HL-60 (cell line): Measurements from ENCODE around the gene RNF166.

Source experiments
- DNase-seq, 2 experiments: peaks; one replicate each; pipeline ENCODE4 v3.0.0-alpha.2; 2010 to 2020; ENCODE audit warnings: low read depth in 1 of 2, low spot score in 1 of 2
- H3K27ac ChIP-seq: fragments of 250-450 bp; sonication (Bioruptor Pico); replicated peaks from 2 replicates; pipeline ENCODE4 v1.5.1; 2020; ENCODE audit warnings: mild to moderate bottlenecking, moderate library complexity
- H3K27me3 ChIP-seq: fragments of 250-450 bp; sonication (Bioruptor Pico); 2 replicates; pipeline ENCODE4 v1.5.1; 2021; ENCODE audit warnings: mild to moderate bottlenecking, moderate library complexity; ENCODE audit not compliant: insufficient read depth, poor library complexity, severe bottlenecking
- H3K4me3 ChIP-seq: replicated peaks from 2 replicates; pipeline ENCODE4 v1.5.1; 2011; ENCODE audit warnings: mild to moderate bottlenecking, control low read depth, low read length; ENCODE audit not compliant: insufficient read depth
- GABPA ChIP-seq: IDR thresholded peaks from 2 replicates; pipeline ENCODE4 v1.6.1; 2012; ENCODE audit warnings: low read depth
- POLR2AphosphoS5 ChIP-seq: IDR thresholded peaks from 2 replicates; pipeline ENCODE4 v1.6.1; 2012; ENCODE audit warnings: low read depth
- SPI1 ChIP-seq: IDR thresholded peaks from 2 replicates; pipeline ENCODE4 v1.6.1; 2012; ENCODE audit warnings: low read depth, mild to moderate bottlenecking, borderline replicate concordance
- TF ChIP-seq, protein P1 (sequence below): IDR thresholded peaks from one replicate; pipeline ENCODE4 v1.5.1; 2011; ENCODE audit warnings: low read length, control low read depth, inconsistent platforms; ENCODE audit not compliant: insufficient read depth
- TF ChIP-seq, protein P2 (sequence below): IDR thresholded peaks from 2 replicates; pipeline ENCODE4 v1.6.1; 2012; ENCODE audit warnings: low read depth; ENCODE audit not compliant: insufficient replicate concordance

Gene RNF166

DNA sequence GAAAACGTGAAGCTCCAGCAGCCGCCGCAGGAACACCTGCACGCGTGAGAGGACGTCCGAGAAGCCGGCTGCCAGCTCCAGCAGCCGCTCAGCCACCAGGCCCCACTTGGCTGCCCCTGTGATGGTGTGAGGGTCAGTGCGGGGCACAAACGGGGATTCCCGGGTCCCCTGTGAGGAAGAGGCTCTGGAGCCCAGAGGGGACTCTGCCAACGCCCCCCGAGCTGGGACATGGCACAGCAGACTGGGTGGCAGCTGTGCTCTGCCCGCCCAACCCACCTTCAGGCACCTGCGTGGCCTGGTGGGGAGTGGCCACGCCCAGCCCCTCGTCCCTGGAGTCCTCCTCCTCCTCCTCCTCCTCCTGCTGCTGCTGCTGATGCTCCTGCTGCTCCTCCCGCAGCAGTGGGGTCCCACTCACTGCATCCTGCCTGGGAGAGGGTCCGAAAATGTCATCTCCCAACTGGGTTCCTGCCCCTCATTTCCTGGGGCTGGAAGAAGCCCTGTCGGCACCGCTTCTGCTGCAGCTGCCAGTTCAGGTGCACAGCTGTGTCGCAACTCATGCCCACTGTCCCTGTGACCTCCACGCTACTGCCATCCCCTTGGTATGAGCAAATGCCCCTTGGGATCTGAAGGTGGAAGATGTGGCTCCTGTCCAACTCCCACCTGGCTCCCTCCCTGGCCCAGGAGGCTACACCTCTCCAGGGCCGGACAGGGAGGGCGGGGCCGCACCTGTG is 27.6 kb upstream of the RNF166 start:
- DNase-seq, result no peak
- no peak overlapping the region for H3K4me3 ChIP-seq
- no peaks in the 10 kb centered on the region for H3K27me3 ChIP-seq
- H3K27ac ChIP-seq, result no peak overlapping the region
- TF ChIP-seq, protein P1, sequence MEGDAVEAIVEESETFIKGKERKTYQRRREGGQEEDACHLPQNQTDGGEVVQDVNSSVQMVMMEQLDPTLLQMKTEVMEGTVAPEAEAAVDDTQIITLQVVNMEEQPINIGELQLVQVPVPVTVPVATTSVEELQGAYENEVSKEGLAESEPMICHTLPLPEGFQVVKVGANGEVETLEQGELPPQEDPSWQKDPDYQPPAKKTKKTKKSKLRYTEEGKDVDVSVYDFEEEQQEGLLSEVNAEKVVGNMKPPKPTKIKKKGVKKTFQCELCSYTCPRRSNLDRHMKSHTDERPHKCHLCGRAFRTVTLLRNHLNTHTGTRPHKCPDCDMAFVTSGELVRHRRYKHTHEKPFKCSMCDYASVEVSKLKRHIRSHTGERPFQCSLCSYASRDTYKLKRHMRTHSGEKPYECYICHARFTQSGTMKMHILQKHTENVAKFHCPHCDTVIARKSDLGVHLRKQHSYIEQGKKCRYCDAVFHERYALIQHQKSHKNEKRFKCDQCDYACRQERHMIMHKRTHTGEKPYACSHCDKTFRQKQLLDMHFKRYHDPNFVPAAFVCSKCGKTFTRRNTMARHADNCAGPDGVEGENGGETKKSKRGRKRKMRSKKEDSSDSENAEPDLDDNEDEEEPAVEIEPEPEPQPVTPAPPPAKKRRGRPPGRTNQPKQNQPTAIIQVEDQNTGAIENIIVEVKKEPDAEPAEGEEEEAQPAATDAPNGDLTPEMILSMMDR, result no peak
- TF ChIP-seq POLR2AphosphoS5 (no peak), GABPA (no peak), SPI1 (no peak)
- TF ChIP-seq, protein P2, sequence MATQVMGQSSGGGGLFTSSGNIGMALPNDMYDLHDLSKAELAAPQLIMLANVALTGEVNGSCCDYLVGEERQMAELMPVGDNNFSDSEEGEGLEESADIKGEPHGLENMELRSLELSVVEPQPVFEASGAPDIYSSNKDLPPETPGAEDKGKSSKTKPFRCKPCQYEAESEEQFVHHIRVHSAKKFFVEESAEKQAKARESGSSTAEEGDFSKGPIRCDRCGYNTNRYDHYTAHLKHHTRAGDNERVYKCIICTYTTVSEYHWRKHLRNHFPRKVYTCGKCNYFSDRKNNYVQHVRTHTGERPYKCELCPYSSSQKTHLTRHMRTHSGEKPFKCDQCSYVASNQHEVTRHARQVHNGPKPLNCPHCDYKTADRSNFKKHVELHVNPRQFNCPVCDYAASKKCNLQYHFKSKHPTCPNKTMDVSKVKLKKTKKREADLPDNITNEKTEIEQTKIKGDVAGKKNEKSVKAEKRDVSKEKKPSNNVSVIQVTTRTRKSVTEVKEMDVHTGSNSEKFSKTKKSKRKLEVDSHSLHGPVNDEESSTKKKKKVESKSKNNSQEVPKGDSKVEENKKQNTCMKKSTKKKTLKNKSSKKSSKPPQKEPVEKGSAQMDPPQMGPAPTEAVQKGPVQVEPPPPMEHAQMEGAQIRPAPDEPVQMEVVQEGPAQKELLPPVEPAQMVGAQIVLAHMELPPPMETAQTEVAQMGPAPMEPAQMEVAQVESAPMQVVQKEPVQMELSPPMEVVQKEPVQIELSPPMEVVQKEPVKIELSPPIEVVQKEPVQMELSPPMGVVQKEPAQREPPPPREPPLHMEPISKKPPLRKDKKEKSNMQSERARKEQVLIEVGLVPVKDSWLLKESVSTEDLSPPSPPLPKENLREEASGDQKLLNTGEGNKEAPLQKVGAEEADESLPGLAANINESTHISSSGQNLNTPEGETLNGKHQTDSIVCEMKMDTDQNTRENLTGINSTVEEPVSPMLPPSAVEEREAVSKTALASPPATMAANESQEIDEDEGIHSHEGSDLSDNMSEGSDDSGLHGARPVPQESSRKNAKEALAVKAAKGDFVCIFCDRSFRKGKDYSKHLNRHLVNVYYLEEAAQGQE, result no peak

DNA sequence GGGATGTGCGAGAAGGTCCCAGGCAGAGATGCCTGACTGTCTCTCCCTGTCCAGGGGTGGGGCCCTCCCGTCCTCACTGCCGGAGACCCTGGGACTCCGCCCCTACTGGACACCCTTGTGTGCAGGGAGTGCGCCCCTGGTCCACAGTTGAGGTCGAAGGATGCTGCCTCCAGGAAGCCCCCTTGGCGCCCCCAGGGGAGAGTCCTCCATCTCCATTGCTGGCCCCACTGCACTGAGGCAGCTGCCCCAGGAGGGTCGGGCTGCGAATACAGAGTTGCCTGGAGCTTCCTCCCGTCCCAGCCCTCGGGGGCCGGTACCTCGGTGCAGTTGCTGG is 26.7 kb upstream of the RNF166 start:
- H3K4me3 ChIP-seq, result no peak overlapping the region
- H3K27ac ChIP-seq, result no peak overlapping the region
- H3K27me3 ChIP-seq, result no peaks in the 10 kb centered on the region
- TF ChIP-seq GABPA (no peak), SPI1 (no peak), POLR2AphosphoS5 (no peak)
- TF ChIP-seq, protein P2, result no peak
- TF ChIP-seq, protein P1, result no peak
- DNase-seq, result no peak

DNA sequence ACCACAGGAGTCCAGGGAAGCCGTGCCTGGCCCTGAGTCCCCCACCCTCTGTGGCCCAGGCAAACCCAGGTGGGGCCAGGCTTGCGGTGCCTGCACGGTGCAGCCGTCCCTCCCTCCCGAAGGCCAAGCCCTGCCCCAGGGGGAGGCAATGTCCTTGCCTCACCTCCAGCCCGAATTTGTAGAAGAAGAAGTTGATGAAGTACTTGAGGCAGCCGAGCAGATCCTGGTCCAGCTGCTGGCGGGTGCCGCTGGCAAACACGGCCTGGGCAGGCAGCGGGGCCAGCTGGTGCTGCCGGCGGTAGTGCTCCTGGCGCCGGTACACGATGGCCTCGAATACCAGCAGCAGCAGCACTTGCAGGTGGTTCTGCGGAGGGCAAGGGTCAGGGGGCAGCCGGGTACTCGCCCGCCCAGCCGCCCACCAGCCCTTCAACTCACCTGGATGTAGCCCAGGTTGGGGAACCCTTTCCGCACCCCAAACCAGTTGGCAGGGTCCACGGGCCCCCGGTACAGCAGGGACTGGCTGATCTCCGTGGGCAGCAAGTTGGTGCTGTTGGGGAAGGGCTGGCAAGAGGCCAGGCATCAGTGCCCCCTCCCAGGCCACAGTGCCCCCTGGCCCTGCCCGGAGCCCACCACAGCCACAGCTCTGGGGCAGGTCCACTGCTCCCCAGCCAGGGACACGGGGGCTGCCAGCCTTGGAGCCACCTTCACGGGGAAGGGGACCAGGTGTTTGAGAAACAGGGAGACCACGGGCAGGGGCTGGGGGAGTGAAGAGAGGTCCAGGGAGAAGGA is 26.2 kb upstream of the RNF166 start:
- TF ChIP-seq, protein P2, result no peak
- no peak for TF ChIP-seq POLR2AphosphoS5
- no peak for TF ChIP-seq GABPA
- TF ChIP-seq SPI1, result no peak
- no peaks in the 10 kb centered on the region for H3K27me3 ChIP-seq
- no peak overlapping the region for H3K27ac ChIP-seq
- no peak for DNase-seq
- no peak overlapping the region for H3K4me3 ChIP-seq
